Activated CD4-positive, alpha-beta T cell treated with anti-CD3 and anti-CD28 coated beads for 4 hours (primary cell): ENCODE results near the gene ZNF462.

Experiments used
- DNase-seq, 2 donors: peaks; one replicate each; pipeline ENCODE4 v3.0.0-alpha.2; 2020

ZNF462 gene

GRCh38 chr9:106931466-106931865 lies 68.5 kb downstream of the ZNF462 start:
- no peak for DNase-seq

GRCh38 chr9:106932178-106932577 lies 69.2 kb downstream of the ZNF462 start:
- DNase-seq, result no peak

- DNase-seq, result no peak
These were observed 69.7 kb downstream of the ZNF462 start for GRCh38 chr9:106932675-106933074.

GRCh38 chr9:106933470-106933869 lies 70.5 kb downstream of the ZNF462 start:
- no peak for DNase-seq

GRCh38 chr9:106934442-106935238 lies 71.7 kb downstream of the ZNF462 start:
- DNase-seq, result no peak

GRCh38 chr9:106936680-106937079 lies 73.7 kb downstream of the ZNF462 start:
- no peak for DNase-seq

GRCh38 chr9:106941916-106942315 lies 79.0 kb downstream of the ZNF462 start:
- no peak for DNase-seq

- DNase-seq, result no peak
These were observed 83.0 kb downstream of the ZNF462 start for GRCh38 chr9:106945727-106946660.

- no peak for DNase-seq
These were observed 84.3 kb downstream of the ZNF462 start for GRCh38 chr9:106947106-106947900.

GRCh38 chr9:106953174-106953573 lies 90.2 kb downstream of the ZNF462 start:
- no peak for DNase-seq

GRCh38 chr9:106954558-106954957 lies 91.6 kb downstream of the ZNF462 start:
- no peak for DNase-seq

GRCh38 chr9:106954974-106955850 lies 92.2 kb downstream of the ZNF462 start:
- no peak for DNase-seq

GRCh38 chr9:106956971-106957370 lies 94.0 kb downstream of the ZNF462 start:
- no peak for DNase-seq

- no peak for DNase-seq
These were observed 96.1 kb downstream of the ZNF462 start for GRCh38 chr9:106958955-106959657.

- no peak for DNase-seq
These were observed 97.3 kb downstream of the ZNF462 start for GRCh38 chr9:106960258-106960657.

GRCh38 chr9:106961623-106962022 lies 98.7 kb downstream of the ZNF462 start:
- DNase-seq, result no peak

GRCh38 chr9:106962122-106962521 lies 99.2 kb downstream of the ZNF462 start:
- DNase-seq, result no peak

- no peak for DNase-seq
These were observed 99.8 kb downstream of the ZNF462 start for GRCh38 chr9:106962615-106963363.

- DNase-seq, result no peak
These were observed 100.7 kb downstream of the ZNF462 start for GRCh38 chr9:106963684-106964083.

GRCh38 chr9:106964329-106964728 lies 101.4 kb downstream of the ZNF462 start:
- DNase-seq, result no peak
